ENCODE measurements around the gene TUSC7.

GRCh38 chr3:116716490-116716889 lies 6.9 kb downstream of the TUSC7 start:
- TF ChIP-seq ZNF274 (IDR thresholded peaks at IDR 0.05; ENCODE audit: low read depth, low read length), result no peak
- no peak for TF ChIP-seq YY1 (IDR thresholded peaks at IDR 0.05; ENCODE audit: insufficient read depth, insufficient read length)
- TF ChIP-seq SUZ12 (IDR thresholded peaks at IDR 0.05; ENCODE audit: extremely low read depth, insufficient read depth, insufficient read length), result no peak
